Ureter (tissue), 1 donor: ENCODE results near the gene PRR15. TPM values are rescaled to one million over a fixed set of nuclear protein-coding genes. Genes with fewer than 3 reads are reported as not detected.

ENCODE experiments used
- DNase-seq: peaks from one replicate; pipeline ENCODE4 v3.0.0-alpha.2; 2020; ENCODE audit warnings: low spot score
- total RNA-seq: library from RNA; stranded (reverse); gene quantifications from one replicate; pipeline ENCODE4 v1.2.4, GENCODE V29; 2023
- donor health status: DM: yes; HTN: yes; CAD: no.

The PRR15 gene
- total RNA-seq, 1 donor from 2014 or later: 21.9 TPM

- DNase-seq: no peak
Observed at GRCh38 chr7:29569648-29570047, 6.0 kb downstream of the PRR15 start.

- DNase-seq: no peak
Observed at GRCh38 chr7:29572558-29572957, 8.9 kb downstream of the PRR15 start.

DNA sequence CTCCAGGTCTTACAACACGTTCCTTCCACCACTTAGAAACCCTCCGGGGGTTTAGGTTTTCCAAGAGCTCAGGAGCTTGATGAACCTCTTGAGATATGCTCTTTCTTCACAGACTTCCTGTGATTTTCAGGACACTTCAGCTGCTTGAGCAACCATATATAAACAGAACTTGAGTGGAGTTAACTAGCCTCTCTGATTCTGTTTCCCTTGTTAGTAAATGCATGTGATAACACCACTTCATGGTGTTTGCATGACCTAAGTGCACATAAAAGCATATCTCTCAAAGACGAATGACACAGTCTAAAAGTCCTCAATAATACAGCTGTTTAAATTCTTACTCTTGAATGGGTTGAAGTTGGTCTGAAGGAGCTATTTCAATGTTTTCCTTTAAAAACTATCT is 9.9 kb downstream of the PRR15 start:
- DNase-seq: no peak

DNA sequence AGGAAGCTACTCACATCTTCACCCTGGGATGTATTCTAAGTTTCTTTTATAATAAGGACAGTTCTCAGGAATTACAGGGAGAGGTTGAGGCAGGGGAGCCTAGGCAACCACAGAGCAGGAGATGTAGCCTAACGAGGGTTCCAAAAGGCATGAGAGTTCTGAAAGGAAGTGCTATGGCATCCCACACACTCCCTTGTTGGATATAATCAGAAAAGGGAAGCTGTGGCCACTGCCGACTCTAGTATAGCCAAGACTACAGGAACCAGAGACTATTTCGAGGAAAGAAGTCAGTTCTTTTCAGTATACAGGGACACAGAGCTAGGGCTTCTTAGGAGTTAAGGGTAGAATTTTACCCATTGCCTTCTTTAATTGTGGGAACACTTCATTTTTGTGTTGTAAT is 11.0 kb downstream of the PRR15 start:
- no peak for DNase-seq

GRCh38 chr7:29587195-29587808 is 23.7 kb downstream of the PRR15 start:
- DNase-seq: no peak

GRCh38 chr7:29588212-29588611 is 24.6 kb downstream of the PRR15 start:
- no peak for DNase-seq

GRCh38 chr7:29588900-29589696 is 25.5 kb downstream of the PRR15 start:
- DNase-seq: no peak

- DNase-seq: no peak
Observed at GRCh38 chr7:29592866-29593265, 29.2 kb downstream of the PRR15 start.

- DNase-seq: no peak
Observed at GRCh38 chr7:29593459-29593858, 29.8 kb downstream of the PRR15 start.

DNA sequence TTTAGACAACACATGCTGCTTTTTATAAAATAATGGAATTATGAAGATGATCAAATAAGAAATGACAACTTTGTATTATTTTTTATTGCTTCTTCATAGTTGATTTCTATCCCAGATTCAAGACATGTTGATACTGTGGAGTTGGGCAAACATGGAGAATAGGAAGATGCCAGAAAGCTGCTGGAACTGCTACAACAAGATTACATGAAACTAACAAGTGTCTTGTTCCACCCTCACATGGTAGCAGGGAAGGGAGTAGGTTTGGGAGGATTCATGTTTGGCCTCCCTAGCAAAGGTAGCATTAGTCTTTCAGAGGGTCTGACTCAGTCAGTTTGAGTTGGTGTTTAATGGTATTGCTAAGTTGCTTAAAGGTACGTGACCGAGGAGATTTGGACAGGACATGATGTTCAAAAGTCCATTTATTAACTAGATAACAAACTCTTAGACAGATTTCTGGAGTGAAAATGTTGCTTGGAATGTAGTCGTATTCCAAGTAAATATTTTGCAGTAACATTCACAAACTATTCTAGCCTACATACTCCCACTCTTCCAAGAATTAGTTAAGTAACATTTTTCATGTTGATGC is 33.1 kb downstream of the PRR15 start:
- DNase-seq: no peak

DNA sequence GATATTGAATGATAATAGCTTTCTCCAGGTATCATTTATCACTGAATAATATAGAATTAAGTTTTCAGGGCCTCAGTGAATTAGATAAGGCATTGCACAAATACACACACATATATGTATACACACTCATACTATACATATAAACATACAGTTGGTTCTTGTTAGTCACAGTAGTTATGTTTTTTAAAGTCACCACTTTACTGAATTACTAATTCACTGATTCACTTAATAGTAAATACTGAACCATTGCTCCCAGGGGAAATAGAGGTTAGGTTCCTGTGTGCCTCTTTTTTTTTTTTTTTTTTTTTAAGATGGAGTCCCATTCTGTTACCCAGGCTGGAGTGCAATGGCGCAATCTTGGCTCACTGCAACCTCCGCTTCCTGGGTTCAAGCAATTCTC is 33.6 kb downstream of the PRR15 start:
- no peak for DNase-seq

- DNase-seq: no peak
Observed at GRCh38 chr7:29598137-29598536, 34.5 kb downstream of the PRR15 start.

DNA sequence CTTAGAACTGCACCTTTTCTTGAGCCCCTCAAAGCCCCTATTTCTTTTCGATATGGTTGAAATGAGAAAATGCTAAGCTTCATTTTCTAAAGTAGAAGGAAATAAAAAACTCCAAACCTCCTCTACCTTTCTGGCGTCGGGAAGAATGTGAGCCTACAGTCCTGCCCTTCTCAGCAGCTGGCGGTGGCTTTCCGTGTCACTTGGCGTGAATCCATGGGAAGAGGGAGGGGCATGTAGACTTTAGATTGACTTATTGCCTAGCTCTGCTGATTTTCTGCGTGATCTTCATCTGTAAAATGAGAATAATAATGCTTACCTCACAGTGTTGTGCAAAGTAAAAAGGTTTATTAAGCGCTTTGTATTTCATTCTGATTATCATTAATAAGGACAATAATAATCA is 35.0 kb downstream of the PRR15 start:
- peak; percentile 75 for DNase-seq

DNA sequence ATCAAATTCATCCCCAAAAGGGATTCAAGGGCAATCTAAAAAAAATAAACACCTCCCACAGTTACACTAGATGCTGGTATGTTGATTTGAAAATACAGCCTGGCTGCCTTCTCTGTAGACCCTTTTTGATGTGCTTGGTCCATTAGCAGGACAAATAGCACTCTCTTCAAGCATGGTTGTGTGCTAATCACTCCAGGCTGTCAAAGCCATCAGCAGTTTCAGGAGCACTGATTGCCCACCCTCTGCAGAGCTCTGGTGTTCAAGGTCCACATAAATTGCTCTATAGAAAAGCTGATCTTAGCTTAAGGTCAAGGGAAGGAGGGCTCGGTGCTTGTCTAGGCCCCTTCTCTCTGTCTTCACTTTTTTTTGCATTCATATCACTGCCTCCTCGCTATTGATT is 35.4 kb downstream of the PRR15 start:
- DNase-seq: no peak

DNA sequence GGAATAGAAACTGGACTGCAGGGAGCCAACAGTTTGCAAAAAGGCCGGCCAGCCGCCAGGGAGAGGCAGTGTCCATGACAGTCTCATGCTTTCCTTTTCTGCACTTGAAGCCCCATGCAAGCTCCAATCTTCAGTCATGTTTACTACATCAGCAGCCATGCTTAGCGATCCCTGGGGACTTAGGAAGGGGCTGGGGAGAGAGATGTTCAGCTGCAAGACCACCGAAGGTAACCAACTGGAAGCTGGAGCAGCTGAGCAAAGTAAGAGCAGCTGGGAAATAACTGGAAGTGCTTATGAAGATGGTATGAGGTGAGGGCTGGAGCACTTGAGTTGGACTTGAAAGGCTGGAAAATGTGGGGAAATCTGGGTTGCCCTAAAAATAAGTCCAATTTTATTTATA is 37.0 kb downstream of the PRR15 start:
- DNase-seq: no peak

GRCh38 chr7:29604052-29604451 is 40.4 kb downstream of the PRR15 start:
- no peak for DNase-seq

GRCh38 chr7:29604702-29605101 is 41.1 kb downstream of the PRR15 start:
- DNase-seq: no peak

DNA sequence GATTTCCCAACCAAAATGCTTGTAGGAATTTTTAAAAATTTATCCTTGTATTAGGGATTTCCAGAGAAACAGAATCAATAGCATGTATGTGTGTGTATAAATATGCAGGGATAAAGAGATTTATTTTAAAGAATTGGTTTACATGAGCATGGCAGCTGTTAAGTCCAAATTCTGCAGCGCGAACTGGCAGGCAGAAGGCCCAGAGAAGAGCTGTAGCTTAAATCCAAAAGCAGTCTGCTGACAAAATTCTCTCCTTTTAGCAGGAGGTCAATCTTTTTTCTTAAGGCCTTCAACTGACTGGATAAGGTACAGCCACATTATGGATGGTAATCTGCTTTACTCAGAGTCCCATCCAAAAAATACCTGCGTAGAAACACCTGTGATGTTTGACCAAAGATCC is 42.0 kb downstream of the PRR15 start:
- no peak for DNase-seq

- no peak for DNase-seq
Observed at GRCh38 chr7:29606287-29606721, 42.7 kb downstream of the PRR15 start.

- no peak for DNase-seq
Observed at GRCh38 chr7:29606830-29607229, 43.2 kb downstream of the PRR15 start.

DNA sequence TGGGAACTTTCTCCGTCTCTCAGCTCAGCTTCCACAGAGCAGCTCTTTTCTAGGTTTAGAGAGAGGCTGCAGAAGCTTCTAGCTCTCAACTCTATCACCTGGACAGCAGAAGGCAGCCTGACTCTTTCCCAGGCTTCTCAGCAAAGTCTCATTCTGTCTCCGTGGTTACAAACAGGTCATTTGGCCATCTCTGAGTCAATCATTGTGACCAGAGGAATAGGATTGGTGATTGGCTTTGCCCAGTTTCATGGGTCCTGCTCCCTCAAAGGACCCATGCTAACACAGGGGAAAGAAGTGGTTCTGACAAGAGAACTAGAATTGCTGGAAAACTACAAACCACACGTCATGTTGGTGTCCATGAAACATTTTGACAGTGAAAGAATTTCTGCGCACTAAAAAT is 43.6 kb downstream of the PRR15 start:
- no peak for DNase-seq

GRCh38 chr7:29607889-29608288 is 44.3 kb downstream of the PRR15 start:
- no peak for DNase-seq
